Medulla oblongata (tissue), 1 donor: ENCODE data around the gene ACOT11.

Experiments
- DNase-seq: peaks from one replicate; pipeline ENCODE4 v3.0.0-alpha.2; 2015; ENCODE audit errors: extremely low spot score

Gene ACOT11

GRCh38 chr1:54645806-54646676 lies 98.0 kb downstream of the ACOT11 start:
- no peak for DNase-seq

DNA sequence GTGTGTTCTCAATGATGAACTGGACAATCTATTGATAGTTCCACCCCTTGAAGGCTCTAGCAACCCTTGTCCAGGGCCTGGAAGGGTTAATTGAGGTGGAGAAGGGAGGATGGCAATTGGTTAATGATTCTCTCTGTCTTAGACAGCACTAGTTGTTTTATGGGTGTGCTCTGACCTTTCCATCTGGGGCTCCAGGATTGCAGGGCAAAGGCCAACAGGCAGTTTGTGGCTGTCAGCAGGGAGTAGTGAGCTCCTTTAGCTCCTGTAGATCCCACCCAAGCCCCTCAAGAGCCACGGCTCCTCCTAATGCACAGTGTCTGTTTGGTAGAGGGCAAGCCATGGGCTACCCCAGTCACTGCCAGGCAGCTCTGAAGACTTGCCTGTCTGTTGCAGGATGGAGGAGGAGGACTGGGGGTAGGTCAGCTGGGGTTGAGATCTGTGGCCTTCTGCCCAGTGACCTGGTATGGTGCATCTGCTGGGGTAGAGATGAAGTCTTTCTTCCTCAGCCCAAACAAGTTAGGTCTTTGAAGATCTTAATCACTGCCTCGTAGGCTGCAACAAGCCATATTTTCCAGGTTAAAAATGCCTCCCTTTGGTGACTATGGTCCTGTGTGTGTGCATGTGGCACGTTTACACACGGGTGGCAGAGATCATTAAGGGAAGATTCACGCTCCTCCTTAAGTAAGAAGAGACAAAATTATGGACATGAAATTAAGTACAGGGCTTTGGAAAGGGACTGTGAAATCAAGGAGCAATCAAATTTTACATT lies 101.3 kb downstream of the ACOT11 start:
- DNase-seq = no peak

GRCh38 chr1:54649921-54650320 lies 101.9 kb downstream of the ACOT11 start:
- DNase-seq = no peak

DNA sequence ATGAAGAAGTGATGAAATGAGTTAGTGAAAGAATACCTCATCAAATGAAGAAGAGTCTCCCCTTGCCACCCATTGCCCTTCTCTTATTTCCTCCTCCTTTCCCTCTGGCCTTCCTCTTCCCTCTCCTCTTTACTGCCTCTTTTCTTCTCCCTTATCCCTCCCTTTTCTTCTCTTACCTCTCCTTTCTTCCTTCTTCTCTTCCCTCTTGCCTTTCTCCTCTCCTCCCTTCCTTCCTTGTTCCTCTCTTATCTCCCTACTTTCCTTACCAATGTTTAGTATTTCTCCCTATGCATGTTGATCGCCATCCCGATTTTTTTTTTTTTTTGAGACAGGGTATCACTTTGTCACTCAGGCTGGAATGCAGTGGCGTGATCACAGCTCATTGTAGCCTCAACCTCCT lies 102.4 kb downstream of the ACOT11 start:
- no peak for DNase-seq

GRCh38 chr1:54651608-54652007 lies 103.6 kb downstream of the ACOT11 start:
- DNase-seq = no peak

DNA sequence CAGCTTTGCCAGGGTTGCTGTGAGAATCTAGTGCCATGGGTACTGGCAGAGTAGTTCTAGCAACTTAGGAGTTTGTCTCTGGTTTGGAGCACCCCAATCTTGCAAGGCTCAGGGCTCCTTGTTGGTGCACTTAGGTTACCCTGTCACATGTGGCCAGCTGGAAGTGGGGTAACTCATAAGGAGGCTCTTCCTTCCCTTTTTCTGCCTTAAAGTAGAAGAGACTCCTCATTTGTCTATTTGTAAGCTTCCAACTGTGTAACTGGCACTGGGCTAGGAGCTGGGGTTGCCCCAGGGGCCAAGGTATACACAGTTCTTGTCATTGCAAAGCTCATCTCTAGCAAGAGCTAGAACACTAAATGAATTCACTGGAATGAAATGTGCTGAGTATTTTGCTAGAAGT lies 104.1 kb downstream of the ACOT11 start:
- no peak for DNase-seq

GRCh38 chr1:54653036-54653435 lies 105.0 kb downstream of the ACOT11 start:
- DNase-seq = no peak

DNA sequence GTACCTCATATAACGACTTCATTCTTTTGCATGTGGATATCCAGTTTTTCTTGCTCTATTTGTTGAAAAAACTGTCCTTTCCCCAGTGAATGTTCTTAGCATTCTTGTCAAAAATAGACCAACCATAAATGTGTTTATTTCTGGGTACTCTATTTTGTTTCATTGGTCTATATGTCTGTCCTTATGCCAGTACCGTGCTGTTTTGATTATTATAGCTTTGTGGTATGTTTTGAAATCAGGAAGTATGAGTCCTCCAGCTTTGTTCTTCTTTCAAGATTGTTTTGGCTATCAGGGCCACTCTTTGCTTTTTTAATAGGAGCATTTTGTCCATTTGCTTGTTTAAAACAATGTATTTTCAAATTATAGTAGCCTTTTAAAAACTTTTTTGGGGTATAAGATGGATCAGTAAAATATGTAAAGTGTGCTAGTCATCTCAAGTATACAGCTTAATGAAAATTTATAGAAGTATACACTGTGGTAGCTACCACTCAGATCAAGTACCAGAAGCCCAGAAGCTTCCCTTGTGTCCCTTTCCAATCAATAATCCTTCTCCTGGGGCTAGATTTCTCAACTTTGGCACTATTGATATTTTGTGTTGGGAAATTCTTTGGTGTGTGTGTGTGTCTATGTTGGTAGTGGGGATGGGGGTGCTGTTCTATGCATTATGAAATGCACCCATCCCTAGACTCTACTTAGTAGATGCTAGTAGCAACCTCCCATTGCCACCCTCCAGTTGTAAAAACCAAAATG lies 110.3 kb downstream of the ACOT11 start:
- no peak for DNase-seq
